ENCODE measurements around the gene MLLT10. TPM values are rescaled to one million over a fixed set of nuclear protein-coding genes. Genes with fewer than 3 reads are reported as not detected.
"Not testable (repeated sequence)": the region's sequence is repeated elsewhere in the genome, so short reads cannot be mapped to it uniquely, and the experiment has no call there.

MLLT10 gene
- total and polyA plus RNA-seq, 2 experiments from 2014 or later = 16.8 to 34.9 TPM

- 86% methylated on average over 3 of the region's 3 CpGs for WGBS (ENCODE audit: low lambda C conversion rate, missing lambda C conversion rate)
Measured at GRCh38 chr10:21536874-21537273, 2.8 kb downstream of the MLLT10 start.

GRCh38 chr10:21540701-21541100, 6.7 kb downstream of the MLLT10 start:
- peaks cover 96% of the 10 kb centered on the region for H3K79me2 ChIP-seq
- H3K36me3 ChIP-seq (replicated peaks; ENCODE audit: insufficient read depth, low read depth) = not testable (repeated sequence)
- 98% methylated on average over 4 of the region's 4 CpGs for WGBS (ENCODE audit: low lambda C conversion rate, missing lambda C conversion rate)

More at GRCh38 chr10:21536874-21537273, 2.8 kb downstream of the MLLT10 start:
- Histone ChIP-seq H3K27ac (no peak overlapping the region), H3K9me2 (replicated peaks; ENCODE audit: insufficient read depth) (no peaks in the 10 kb centered on the region), H3K27me3 (no peaks in the 10 kb centered on the region), H3K4me2 (no peak overlapping the region), H4K20me1 (ENCODE audit: insufficient read depth, poor library complexity, severe bottlenecking) (peaks cover 11% of the 10 kb centered on the region), H2AFZ (no peak overlapping the region), H3K4me3 (no peak overlapping the region), H3K79me2 (peaks cover 69% of the 10 kb centered on the region), H3K36me3 (replicated peaks; ENCODE audit: insufficient read depth, low read depth) (peaks cover 9% of the 10 kb centered on the region), H3K4me1 (ENCODE audit: insufficient read depth) (peaks cover 17% of the 10 kb centered on the region), H3K9me3 (ENCODE audit: low read depth) (no peaks in the 10 kb centered on the region)
- DNase-seq (ENCODE audit: low spot score) = no peak
- TF ChIP-seq EZH2 (IDR thresholded peaks at IDR 0.05; ENCODE audit: borderline replicate concordance) (no peak), CTCF (IDR thresholded peaks at IDR 0.05; ENCODE audit: poor library complexity) (no peak), EZH2phosphoT487 (IDR thresholded peaks at IDR 0.05; ENCODE audit: low read depth, severe bottlenecking, unreplicated experiment) (no peak)

GRCh38 chr10:21547246-21547645, 13.2 kb downstream of the MLLT10 start:
- Histone ChIP-seq H3K79me2 (peaks cover 89% of the 10 kb centered on the region), H3K36me3 (replicated peaks; ENCODE audit: insufficient read depth, low read depth) (no peaks in the 10 kb centered on the region), H2AFZ (no peak overlapping the region), H3K4me1 (ENCODE audit: insufficient read depth) (no peaks in the 10 kb centered on the region), H3K9me3 (ENCODE audit: low read depth) (no peaks in the 10 kb centered on the region), H3K9me2 (replicated peaks; ENCODE audit: insufficient read depth) (no peaks in the 10 kb centered on the region), H4K20me1 (ENCODE audit: insufficient read depth, poor library complexity, severe bottlenecking) (no peaks in the 10 kb centered on the region), H3K27me3 (no peaks in the 10 kb centered on the region), H3K27ac (no peak overlapping the region), H3K4me3 (no peak overlapping the region), H3K4me2 (no peak overlapping the region)
- WGBS (ENCODE audit: low lambda C conversion rate, missing lambda C conversion rate) = 90% methylated on average over 6 of the region's 6 CpGs
- no peak for DNase-seq (ENCODE audit: low spot score)
- TF ChIP-seq EZH2 (IDR thresholded peaks at IDR 0.05; ENCODE audit: borderline replicate concordance) = no peak
- TF ChIP-seq CTCF (IDR thresholded peaks at IDR 0.05; ENCODE audit: poor library complexity) = no peak
- no peak for TF ChIP-seq EZH2phosphoT487 (IDR thresholded peaks at IDR 0.05; ENCODE audit: low read depth, severe bottlenecking, unreplicated experiment)

More at GRCh38 chr10:21540701-21541100, 6.7 kb downstream of the MLLT10 start:
- not testable (repeated sequence) for H3K4me2 ChIP-seq; H3K27ac ChIP-seq; H2AFZ ChIP-seq; H3K4me1 ChIP-seq (ENCODE audit: insufficient read depth); H3K27me3 ChIP-seq; H3K9me3 ChIP-seq (ENCODE audit: low read depth); H3K4me3 ChIP-seq; DNase-seq (ENCODE audit: low spot score); H3K9me2 ChIP-seq (replicated peaks; ENCODE audit: insufficient read depth)
- H4K20me1 ChIP-seq (ENCODE audit: insufficient read depth, poor library complexity, severe bottlenecking) = peaks cover 11% of the 10 kb centered on the region

- H3K4me2 ChIP-seq = no peak overlapping the region
- H3K27ac ChIP-seq = no peak overlapping the region
- no peaks in the 10 kb centered on the region for H3K36me3 ChIP-seq (replicated peaks; ENCODE audit: insufficient read depth, low read depth)
- H3K9me2 ChIP-seq (replicated peaks; ENCODE audit: insufficient read depth) = no peaks in the 10 kb centered on the region
- H3K27me3 ChIP-seq = no peaks in the 10 kb centered on the region
- H3K4me1 ChIP-seq (ENCODE audit: insufficient read depth) = no peaks in the 10 kb centered on the region
- no peak overlapping the region for H2AFZ ChIP-seq
- DNase-seq (ENCODE audit: low spot score) = no peak
- WGBS (ENCODE audit: low lambda C conversion rate, missing lambda C conversion rate) = 92% methylated on average over 8 of the region's 8 CpGs
- H3K79me2 ChIP-seq = peaks cover 89% of the 10 kb centered on the region
- H3K9me3 ChIP-seq (ENCODE audit: low read depth) = no peaks in the 10 kb centered on the region
- no peak overlapping the region for H3K4me3 ChIP-seq
- TF ChIP-seq CTCF (IDR thresholded peaks at IDR 0.05; ENCODE audit: poor library complexity) = no peak
- no peak for TF ChIP-seq EZH2 (IDR thresholded peaks at IDR 0.05; ENCODE audit: borderline replicate concordance)
- no peak for TF ChIP-seq EZH2phosphoT487 (IDR thresholded peaks at IDR 0.05; ENCODE audit: low read depth, severe bottlenecking, unreplicated experiment)
- H4K20me1 ChIP-seq (ENCODE audit: insufficient read depth, poor library complexity, severe bottlenecking) = no peaks in the 10 kb centered on the region
Measured at GRCh38 chr10:21552638-21553037, 18.6 kb downstream of the MLLT10 start.

Measured in hepatocyte (in vitro differentiated cells).